OCI-M2 (cell line): ENCODE measurements around the gene UROS.

ENCODE experiments used
- DNase-seq: peaks from one replicate; lab custom pipeline; 2025; ENCODE audit not compliant: unreplicated experiment; lab: John Stamatoyannopoulos, UW

Gene UROS

GRCh38 chr10:125768219-125768855, 54.7 kb downstream of the UROS start:
- DNase-seq = no peak

GRCh38 chr10:125766511-125766910, 56.5 kb downstream of the UROS start:
- DNase-seq = no peak

- no peak for DNase-seq
These were observed 57.2 kb downstream of the UROS start for GRCh38 chr10:125765835-125766234.

GRCh38 chr10:125762692-125763648, 60.1 kb downstream of the UROS start:
- DNase-seq = no peak

- DNase-seq = no peak
These were observed 61.1 kb downstream of the UROS start for GRCh38 chr10:125761961-125762360.

- no peak for DNase-seq
These were observed 65.3 kb downstream of the UROS start for GRCh38 chr10:125757742-125758141.

GRCh38 chr10:125756853-125757487, 66.1 kb downstream of the UROS start:
- no peak for DNase-seq

- DNase-seq = no peak
These were observed 66.9 kb downstream of the UROS start for GRCh38 chr10:125756196-125756595.

- no peak for DNase-seq
These were observed 75.6 kb downstream of the UROS start for GRCh38 chr10:125747417-125747816.

GRCh38 chr10:125744909-125745308, 78.1 kb downstream of the UROS start:
- no peak for DNase-seq

GRCh38 chr10:125742465-125742864, 80.6 kb downstream of the UROS start:
- DNase-seq = no peak

GRCh38 chr10:125739994-125740679, 82.9 kb downstream of the UROS start:
- DNase-seq = no peak
